Neutrophil (primary cell): Measurements from ENCODE around the gene SPECC1L.

Source experiments
- H3K27ac ChIP-seq: fragments of 200-600 bp; sonication (generic); 2 replicates; pipeline ENCODE4 v1.5.1; 2016; ENCODE audit warnings: mild to moderate bottlenecking, moderate library complexity
- H3K27me3 ChIP-seq: fragments of 200-600 bp; sonication (generic); 2 replicates; pipeline ENCODE4 v1.6.0; 2016; ENCODE audit warnings: mild to moderate bottlenecking
- H3K36me3 ChIP-seq: fragments of 200-600 bp; sonication (generic); 2 replicates; pipeline ENCODE4 v1.5.1; 2017
- H3K4me1 ChIP-seq, 2 experiments: fragments of 200-600 bp in 1 of 2; sonication (generic) in 1 of 2; 1 replicate in 1 of 2; 2 replicates in 1 of 2; pipeline versions ENCODE4 v1.5.1 to v1.6.1; 2013 to 2016; ENCODE audit warnings: low read depth in 1 of 2, low read length in 1 of 2, mild to moderate bottlenecking in 1 of 2, moderate library complexity in 1 of 2; ENCODE audit not compliant: control insufficient read depth in 1 of 2, insufficient read depth in 1 of 2
- H3K4me3 ChIP-seq, 2 experiments: fragments of 200-600 bp in 1 of 2; sonication (generic) in 1 of 2; 1 replicate in 1 of 2; 2 replicates in 1 of 2; pipeline ENCODE4 v1.5.1; 2013 to 2016; ENCODE audit warnings: low read depth in 1 of 2, low read length in 1 of 2, mild to moderate bottlenecking in 1 of 2, moderate library complexity in 1 of 2
- H3K9me3 ChIP-seq: fragments of 200-600 bp; sonication (generic); 2 replicates; pipeline ENCODE4 v1.5.1; 2016
- TF ChIP-seq, protein P1 (sequence below): fragments of 200-600 bp; sonication (generic); IDR thresholded peaks from 2 replicates; pipeline ENCODE4 v1.5.1; 2016; ENCODE audit warnings: antibody characterized with exemption

The SPECC1L gene

DNA sequence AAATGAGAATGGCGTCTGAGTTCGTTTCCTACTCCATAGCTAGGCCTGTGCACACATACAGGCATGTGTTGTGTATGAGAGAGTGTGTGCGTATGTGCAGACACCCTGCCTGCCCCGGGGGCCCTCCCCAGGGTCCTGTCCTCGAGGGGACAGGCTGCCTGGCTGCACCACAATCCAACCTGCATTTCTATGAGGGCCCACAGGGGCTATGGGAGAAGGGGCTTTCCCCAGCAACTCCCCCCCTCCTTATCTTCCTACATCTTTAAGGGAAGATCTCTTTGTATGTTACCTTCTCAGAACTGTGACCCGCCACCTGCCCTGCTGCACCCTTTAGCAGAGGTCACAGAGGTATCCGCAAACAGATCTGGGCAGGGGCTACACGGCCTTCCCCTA is 171.7 kb downstream of the SPECC1L start:
- TF ChIP-seq, protein P1, sequence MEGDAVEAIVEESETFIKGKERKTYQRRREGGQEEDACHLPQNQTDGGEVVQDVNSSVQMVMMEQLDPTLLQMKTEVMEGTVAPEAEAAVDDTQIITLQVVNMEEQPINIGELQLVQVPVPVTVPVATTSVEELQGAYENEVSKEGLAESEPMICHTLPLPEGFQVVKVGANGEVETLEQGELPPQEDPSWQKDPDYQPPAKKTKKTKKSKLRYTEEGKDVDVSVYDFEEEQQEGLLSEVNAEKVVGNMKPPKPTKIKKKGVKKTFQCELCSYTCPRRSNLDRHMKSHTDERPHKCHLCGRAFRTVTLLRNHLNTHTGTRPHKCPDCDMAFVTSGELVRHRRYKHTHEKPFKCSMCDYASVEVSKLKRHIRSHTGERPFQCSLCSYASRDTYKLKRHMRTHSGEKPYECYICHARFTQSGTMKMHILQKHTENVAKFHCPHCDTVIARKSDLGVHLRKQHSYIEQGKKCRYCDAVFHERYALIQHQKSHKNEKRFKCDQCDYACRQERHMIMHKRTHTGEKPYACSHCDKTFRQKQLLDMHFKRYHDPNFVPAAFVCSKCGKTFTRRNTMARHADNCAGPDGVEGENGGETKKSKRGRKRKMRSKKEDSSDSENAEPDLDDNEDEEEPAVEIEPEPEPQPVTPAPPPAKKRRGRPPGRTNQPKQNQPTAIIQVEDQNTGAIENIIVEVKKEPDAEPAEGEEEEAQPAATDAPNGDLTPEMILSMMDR, result no peak

DNA sequence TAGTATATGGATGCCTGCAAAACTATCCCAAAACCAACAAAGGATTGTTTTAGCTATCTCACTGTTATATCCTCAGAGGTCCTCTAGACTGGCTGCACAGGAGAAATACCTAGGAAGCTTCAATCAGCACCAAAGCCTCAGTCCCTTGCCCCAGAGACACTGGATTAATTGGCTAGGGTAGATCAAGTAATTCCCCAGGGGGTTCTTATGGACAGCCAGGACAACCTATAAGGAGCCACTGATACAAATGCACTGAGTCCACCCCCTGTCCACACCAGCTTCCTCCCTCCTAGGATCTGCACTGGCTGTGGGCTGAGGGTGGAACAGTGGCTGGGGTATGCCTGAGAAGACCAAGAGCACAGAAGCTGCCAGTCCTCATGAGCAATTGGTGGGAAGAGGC is 173.0 kb downstream of the SPECC1L start:
- H3K4me3 ChIP-seq, result no peak overlapping the region
- H3K36me3 ChIP-seq, result peaks cover 56% of the 10 kb centered on the region
- H3K9me3 ChIP-seq, result no peaks in the 10 kb centered on the region
- peaks cover 64 to 83% of the 10 kb centered on the region in 2 experiments for H3K4me1 ChIP-seq
- TF ChIP-seq, protein P1, result no peak
- peak overlapping the region; percentile 54 for H3K27ac ChIP-seq
- H3K27me3 ChIP-seq, result no peaks in the 10 kb centered on the region

More for the DNA sequence above, 171.7 kb downstream of the SPECC1L start:
- H3K27me3 ChIP-seq, result no peaks in the 10 kb centered on the region
- H3K36me3 ChIP-seq, result peaks cover 61% of the 10 kb centered on the region
- no peaks in the 10 kb centered on the region for H3K9me3 ChIP-seq
- peaks cover 72 to 92% of the 10 kb centered on the region in 2 experiments for H3K4me1 ChIP-seq
- peak overlapping the region; percentile 94 for H3K27ac ChIP-seq
- H3K4me3 ChIP-seq, result peak overlapping the region; percentile 41 to 54

GRCh38 chr22:24444251-24444650 is 173.6 kb downstream of the SPECC1L start:
- no peaks in the 10 kb centered on the region for H3K9me3 ChIP-seq
- H3K4me1 ChIP-seq, result peaks cover 64 to 85% of the 10 kb centered on the region in 2 experiments
- H3K27me3 ChIP-seq, result no peaks in the 10 kb centered on the region
- H3K36me3 ChIP-seq, result peaks cover 56% of the 10 kb centered on the region
- TF ChIP-seq, protein P1, result no peak
- peak overlapping the region; percentile 54 for H3K27ac ChIP-seq
- no peak overlapping the region for H3K4me3 ChIP-seq

DNA sequence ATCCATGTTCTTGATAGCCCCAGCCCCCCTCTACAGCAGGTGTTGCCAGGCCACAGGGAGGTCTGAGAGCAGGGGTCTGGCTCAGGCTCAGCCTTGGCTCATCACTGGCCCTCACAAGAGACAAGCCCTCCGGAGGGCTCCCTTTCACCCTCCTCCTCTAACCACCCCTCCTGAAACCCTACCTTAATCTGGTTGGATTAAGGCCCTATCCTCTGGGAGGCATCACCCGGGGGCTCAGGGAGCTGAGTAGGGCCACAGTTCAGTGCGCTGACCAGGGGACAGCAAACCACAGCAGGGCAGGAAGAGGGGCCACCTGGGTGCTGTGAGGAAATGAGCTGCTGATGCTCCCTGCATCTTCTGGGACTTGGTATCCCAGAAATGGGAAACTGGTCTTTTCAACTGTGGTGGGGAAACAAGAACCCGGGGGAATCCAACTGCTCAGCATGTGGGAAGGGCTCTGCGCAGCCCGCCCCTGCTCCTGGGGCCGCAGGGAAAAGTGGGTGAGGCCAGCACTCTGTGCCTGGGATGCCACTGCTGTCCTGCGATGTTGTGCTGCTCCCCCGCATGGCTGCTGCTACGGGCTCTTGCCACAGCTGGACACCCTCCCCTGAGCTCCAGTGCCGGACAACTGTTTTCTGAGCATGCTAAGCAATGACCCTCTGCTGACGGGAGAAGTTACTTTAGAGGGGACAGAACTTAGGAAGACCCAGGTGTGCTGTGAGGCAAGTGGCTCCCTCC is 174.3 kb downstream of the SPECC1L start:
- no peak overlapping the region for H3K4me3 ChIP-seq
- H3K27me3 ChIP-seq, result no peaks in the 10 kb centered on the region
- H3K27ac ChIP-seq, result peak overlapping the region; percentile 54
- TF ChIP-seq, protein P1, result no peak
- peaks cover 64 to 85% of the 10 kb centered on the region in 2 experiments for H3K4me1 ChIP-seq
- no peaks in the 10 kb centered on the region for H3K9me3 ChIP-seq
- H3K36me3 ChIP-seq, result peaks cover 56% of the 10 kb centered on the region

- Histone ChIP-seq H3K27me3 (no peaks in the 10 kb centered on the region), H3K9me3 (no peaks in the 10 kb centered on the region), H3K36me3 (peaks cover 55% of the 10 kb centered on the region), H3K4me3 (no peak overlapping the region), H3K27ac (peak overlapping the region; percentile 54), H3K4me1 (peaks cover 64 to 85% of the 10 kb centered on the region in 2 experiments)
- TF ChIP-seq, protein P1, result no peak
Observed at GRCh38 chr22:24445481-24446259, 175.0 kb downstream of the SPECC1L start.
